Activated gamma-delta T cell treated with anti-CD3 and anti-CD28 coated beads, Interleukin-2, amount 50 U/mL, for 16 hours (primary cell): ENCODE results near the gene EIF5AL1.
"Not testable (repeated sequence)": the region's sequence is repeated elsewhere in the genome, so short reads cannot be mapped to it uniquely, and the experiment has no call there.

Experiments used
- DNase-seq: peaks from one replicate; pipeline ENCODE4 v3.0.0-alpha.2; 2020; ENCODE audit warnings: low read depth

EIF5AL1 gene

DNA sequence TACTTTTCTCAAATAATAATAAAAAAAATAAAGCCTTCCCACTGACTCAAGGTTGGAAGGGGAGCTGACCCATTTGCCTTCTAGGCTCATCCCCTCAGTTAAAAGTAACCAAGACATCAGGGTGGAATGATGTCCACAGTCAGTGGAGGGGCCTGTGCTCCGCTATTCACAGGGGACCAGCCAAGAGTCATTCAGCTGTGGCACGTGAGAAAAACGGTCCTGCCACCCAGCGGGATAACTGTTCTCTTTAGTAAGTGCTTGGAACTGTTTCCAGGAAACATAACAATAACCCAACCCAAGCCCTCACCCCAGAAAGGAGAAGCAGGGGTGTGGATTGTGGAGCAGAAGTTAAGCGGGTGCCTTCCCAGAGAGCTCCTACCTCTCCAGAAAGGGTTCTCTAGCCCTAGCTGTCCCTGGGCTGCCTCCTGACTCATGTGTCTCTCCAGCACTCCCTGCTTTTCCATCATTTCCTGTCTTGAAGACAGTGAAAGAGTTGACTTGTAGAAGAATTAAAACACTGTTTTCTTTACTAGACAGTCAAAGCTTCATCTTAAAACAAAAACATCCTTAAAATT, 2.3 kb upstream of the EIF5AL1 start:
- not testable (repeated sequence) for DNase-seq

DNA sequence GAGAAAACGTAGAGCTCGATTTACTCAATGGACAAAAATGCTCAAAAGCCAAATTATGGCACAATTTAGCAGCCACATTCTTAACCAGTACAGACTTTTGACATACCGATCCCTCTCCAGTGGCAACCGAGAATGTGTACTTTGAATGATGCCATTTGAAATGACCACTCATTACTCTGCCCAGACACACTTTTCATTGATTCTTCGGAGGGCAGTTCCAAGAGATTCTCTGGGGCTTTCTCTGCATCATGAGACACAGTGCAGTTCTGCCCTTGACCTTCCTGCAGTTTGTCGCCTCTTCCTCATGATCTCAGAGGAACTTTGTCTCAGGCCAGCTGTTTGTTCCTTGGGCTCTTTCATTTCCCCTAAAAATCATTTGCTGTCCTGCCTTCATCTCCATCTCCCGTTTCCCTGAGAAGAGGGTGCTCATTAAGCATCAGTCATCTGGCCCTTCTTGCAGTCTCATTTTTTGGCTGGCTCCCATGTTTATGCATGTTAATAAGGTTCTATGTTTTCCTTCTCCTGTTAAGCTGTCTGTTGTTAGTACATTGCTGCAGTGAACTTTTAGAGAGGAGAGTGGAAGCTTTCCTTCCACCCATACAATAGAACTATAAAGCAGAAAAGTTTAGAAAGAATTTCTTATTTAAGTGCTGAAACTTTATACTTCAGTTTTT, 4.3 kb downstream of the EIF5AL1 start:
- DNase-seq: not testable (repeated sequence)

- not testable (repeated sequence) for DNase-seq
Observed at GRCh38 chr10:79517567-79517966, 5.2 kb downstream of the EIF5AL1 start.

- not testable (repeated sequence) for DNase-seq
Observed at GRCh38 chr10:79521751-79522150, 9.4 kb downstream of the EIF5AL1 start.

- DNase-seq: not testable (repeated sequence)
Observed at GRCh38 chr10:79522464-79522863, 10.1 kb downstream of the EIF5AL1 start.

DNA sequence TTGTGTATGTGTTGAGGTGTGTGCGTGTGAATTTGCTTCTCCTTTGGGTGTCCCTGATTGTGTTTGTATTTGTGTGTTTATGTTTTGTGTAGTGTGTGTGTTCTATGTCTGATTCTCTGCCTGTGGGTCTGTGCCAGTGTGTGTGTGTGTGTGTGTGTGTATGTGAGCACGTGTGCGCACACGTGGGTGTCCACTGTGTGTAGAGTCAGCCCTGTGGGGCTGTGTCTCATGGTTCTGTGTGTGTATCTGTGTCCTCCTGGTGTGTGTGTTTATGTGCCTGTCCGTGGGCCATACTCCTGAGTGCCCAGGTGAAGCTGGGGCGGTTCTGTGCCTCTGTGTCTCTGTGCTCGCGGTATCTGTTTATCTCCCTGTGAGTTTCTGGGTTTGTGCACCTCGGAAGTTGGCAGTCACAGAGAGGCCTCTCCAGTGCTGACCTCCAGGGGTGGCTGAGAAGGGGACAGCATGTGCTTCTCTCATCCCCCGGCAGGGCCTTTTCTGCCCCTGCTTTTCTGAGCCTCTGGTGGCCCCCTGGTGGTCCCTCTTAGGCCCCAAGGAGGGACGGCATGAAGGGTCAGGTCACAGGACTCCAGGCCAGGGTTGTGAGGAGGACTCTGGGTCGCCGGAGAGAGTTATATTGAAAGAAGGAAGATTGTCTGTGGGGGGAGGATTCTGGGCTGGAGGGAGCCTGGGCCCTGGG, 11.0 kb downstream of the EIF5AL1 start:
- DNase-seq: not testable (repeated sequence)

GRCh38 chr10:79525049-79525710, 12.8 kb downstream of the EIF5AL1 start:
- DNase-seq: not testable (repeated sequence)

DNA sequence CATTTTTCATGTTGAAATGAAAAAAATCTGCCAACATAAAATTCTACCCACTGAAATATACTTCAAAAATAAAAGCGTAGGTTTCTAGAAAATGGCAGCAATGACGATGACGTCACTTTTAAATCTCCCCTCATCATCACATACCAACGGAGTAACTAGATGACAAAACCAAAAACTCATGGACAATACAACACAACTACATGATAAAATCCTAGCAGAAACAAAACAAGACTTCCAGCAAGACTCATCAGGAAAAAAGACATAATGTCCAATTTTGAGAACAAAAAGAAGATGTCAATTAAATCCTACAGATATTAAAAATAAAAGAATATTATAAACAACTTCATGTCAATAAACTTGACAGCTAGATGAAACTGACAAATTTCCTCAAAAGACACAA, 15.9 kb downstream of the EIF5AL1 start:
- DNase-seq: not testable (repeated sequence)

DNA sequence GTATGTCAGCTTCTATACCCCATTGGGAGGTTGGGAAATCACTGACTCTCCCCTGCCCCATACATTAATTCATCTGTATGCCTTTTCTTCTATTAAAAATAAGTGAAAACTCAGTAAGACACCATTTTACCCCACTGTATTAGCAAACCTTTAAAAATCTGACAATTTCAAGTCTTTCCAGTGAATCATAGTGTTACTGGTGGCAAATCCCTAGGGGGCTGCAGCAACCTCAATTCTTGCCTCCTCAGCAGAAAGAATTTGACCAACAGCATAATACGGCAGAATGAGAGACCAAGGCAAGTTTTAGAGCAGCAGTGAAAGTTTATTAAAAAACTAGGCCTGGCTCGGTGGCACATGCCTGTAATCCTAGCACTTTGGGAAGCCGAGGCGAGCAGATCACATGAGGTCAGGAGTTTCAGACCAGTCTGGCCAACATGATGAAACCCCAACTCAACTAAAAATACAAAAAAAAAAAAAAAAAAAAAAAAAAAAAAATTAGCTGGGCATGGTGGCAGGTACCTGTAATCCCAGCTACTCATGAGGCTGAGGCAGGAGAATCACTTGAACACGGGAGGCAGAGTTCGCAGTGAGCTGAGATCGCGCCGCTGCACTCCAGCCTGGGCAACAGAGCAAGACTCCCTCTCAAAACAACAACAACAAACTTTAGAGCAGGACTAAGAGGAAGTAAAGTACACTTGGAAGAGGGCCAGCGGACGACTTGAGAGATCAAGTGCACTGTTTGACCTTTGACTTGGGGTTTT, 21.0 kb downstream of the EIF5AL1 start:
- not testable (repeated sequence) for DNase-seq

GRCh38 chr10:79533903-79534175, 21.5 kb downstream of the EIF5AL1 start:
- DNase-seq: not testable (repeated sequence)

- not testable (repeated sequence) for DNase-seq
Observed at GRCh38 chr10:79538311-79538710, 26.0 kb downstream of the EIF5AL1 start.

- DNase-seq: not testable (repeated sequence)
Observed at GRCh38 chr10:79540930-79541329, 28.6 kb downstream of the EIF5AL1 start.

- DNase-seq: no peak
Observed at GRCh38 chr10:79542626-79543025, 30.3 kb downstream of the EIF5AL1 start.

GRCh38 chr10:79544408-79544807, 32.1 kb downstream of the EIF5AL1 start:
- DNase-seq: not testable (repeated sequence)

DNA sequence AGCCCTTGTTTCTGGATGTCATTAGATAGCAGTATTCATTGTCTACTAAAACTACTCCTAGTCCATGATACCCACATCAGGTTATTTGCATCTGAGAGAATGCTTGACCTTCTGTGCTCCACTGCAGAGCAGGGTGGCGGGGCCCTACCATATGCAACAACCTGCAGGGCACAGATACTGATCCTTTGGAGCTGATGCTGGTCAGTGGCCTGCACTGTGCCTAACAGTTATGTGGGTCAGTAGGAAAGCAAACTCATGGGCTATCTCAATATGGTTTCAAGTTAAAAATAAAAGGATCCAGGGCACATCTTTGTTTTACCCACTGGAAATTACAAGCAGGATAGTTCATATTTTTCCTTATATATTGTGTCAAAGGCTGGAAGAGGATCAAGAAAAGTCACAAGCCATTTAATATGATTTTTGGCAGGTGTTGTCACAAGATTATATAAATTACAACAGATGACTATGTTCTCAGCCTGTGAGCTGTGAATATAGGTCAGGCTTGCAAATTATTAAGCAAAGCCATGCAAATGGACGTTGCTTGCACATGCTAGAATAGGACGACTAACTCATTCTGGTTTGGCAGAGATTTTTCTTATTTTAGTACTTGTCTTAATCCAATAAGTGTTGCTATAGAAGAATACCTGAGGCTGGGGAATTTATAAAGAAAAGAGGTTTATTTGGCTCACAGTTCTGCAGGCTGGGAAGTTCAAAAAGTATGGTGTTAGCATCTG, 32.8 kb downstream of the EIF5AL1 start:
- not testable (repeated sequence) for DNase-seq

- DNase-seq: not testable (repeated sequence)
Observed at GRCh38 chr10:79547128-79547527, 34.8 kb downstream of the EIF5AL1 start.

- DNase-seq: no peak
Observed at GRCh38 chr10:79547973-79548372, 35.6 kb downstream of the EIF5AL1 start.

DNA sequence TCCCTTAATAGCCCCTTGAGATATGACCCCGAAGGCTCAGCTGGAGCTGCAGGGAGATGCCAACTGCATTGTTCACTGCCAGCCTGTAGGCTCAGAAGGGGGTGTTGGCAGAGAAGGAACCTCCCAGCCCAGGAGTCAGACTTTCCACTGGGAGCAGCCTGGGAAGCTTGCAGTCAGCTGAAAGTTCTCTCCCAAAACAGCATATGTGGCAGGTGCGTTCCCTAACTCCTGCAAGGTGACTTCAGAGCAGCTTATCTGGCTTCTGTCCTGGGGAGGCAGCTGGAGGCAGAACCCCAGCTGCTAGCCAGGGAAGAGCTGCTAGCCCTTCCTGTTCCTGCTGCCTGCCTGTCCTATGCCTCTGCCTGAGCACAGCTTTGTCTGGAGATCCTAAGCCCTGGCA, 39.8 kb downstream of the EIF5AL1 start:
- no peak for DNase-seq

DNA sequence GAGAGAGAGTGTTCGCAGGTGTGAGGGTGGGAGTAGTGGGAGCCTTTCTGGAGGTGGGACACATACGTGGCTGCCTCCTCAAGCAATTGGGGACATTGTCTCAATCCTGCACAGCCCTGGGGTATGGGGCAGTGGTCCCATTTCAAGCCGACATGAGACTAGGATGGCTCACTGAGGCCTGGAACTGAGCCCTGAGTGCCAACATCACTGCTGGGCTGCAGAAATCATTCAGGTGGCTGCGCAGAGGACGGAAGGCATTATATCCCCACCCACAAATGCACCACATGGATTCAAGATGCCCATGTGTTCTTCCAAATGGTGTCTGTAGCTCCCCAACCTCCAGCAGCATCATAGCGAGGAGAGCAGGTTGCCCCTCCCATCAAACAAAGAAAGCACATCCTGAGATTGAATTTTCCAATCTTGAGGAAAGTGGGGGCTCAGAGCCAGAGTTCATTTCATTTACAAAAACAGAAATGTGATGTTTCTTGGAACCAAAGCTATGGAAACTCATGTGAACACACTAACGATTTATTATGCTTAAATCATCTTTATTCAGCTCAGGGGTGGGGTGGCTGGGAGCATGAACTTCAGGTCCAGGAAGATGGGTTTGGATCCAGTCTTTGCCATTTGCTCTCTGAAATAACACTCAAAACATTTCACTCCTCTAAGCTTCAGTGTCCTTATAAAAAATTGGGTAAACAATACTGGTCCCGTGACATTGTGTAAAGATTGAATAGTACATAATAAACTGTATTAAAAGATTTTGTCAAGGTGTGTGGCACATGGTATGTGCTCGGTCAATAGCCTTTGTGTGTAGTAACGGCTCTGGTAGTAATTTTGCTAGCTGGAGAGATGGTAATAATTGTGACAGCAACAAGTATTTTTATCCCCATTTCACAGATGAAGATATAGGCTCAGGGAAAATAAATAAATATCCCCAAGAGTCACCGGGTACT, 43.3 kb downstream of the EIF5AL1 start:
- DNase-seq: no peak

- DNase-seq: not testable (repeated sequence)
Observed at GRCh38 chr10:79556961-79557360, 44.6 kb downstream of the EIF5AL1 start.
